Brain microvascular endothelial cell (primary cell): ENCODE data around the gene COL4A1.

Experiments
- DNase-seq: peaks from one replicate; pipeline ENCODE4 v3.0.0-alpha.2; 2020
- H3K27ac ChIP-seq: fragments of 250-450 bp; sonication (Bioruptor Pico); 2 replicates; pipeline ENCODE4 v1.5.1; 2020; ENCODE audit warnings: mild to moderate bottlenecking, moderate library complexity
- H3K27me3 ChIP-seq: fragments of 250-450 bp; sonication (Bioruptor Pico); replicated peaks from 2 replicates; pipeline ENCODE4 v1.5.1; 2020; ENCODE audit warnings: mild to moderate bottlenecking
- H3K36me3 ChIP-seq: fragments of 250-450 bp; sonication (Bioruptor Pico); replicated peaks from 2 replicates; pipeline ENCODE4 v1.5.1; 2020; ENCODE audit warnings: mild to moderate bottlenecking
- H3K4me3 ChIP-seq: 2 replicates; pipeline ENCODE4 v1.5.1; 2011; ENCODE audit warnings: low read depth, mild to moderate bottlenecking, control low read depth, low read length, moderate library complexity
- CTCF ChIP-seq: IDR thresholded peaks from 2 replicates; pipeline ENCODE4 v1.5.1; 2011; ENCODE audit warnings: low read depth, mild to moderate bottlenecking, moderate library complexity, low read length, control low read depth, inconsistent platforms; ENCODE audit errors: missing control alignments
- in situ Hi-C: cut with HindIII; loops from 2 replicates; pipeline ENCODE4 v1.10.0; 2017; ENCODE audit warnings: low sequenced_read_pairs, low pct_ligation_motif_present

The COL4A1 gene

GRCh38 chr13:110135977-110136597 lies 170.9 kb downstream of the COL4A1 start:
- Histone ChIP-seq H3K27ac (no peak overlapping the region), H3K36me3 (no peaks in the 10 kb centered on the region), H3K4me3 (no peak overlapping the region), H3K27me3 (no peaks in the 10 kb centered on the region)
- DNase-seq: no peak
- TF ChIP-seq CTCF: no peak
- in situ Hi-C loops: no loop called here

- peak; percentile 65 for DNase-seq
- Histone ChIP-seq H3K4me3 (no peak overlapping the region), H3K36me3 (no peaks in the 10 kb centered on the region), H3K27me3 (no peaks in the 10 kb centered on the region), H3K27ac (no peak overlapping the region)
- in situ Hi-C loops: no loop called here
- no peak for TF ChIP-seq CTCF
Measured at GRCh38 chr13:110134801-110135200, 172.2 kb downstream of the COL4A1 start.

- Histone ChIP-seq H3K27me3 (no peaks in the 10 kb centered on the region), H3K36me3 (no peaks in the 10 kb centered on the region), H3K4me3 (no peak overlapping the region), H3K27ac (no peak overlapping the region)
- DNase-seq: no peak
- in situ Hi-C loops: no loop called here
- no peak for TF ChIP-seq CTCF
Measured at GRCh38 chr13:110133425-110134235, 173.3 kb downstream of the COL4A1 start.

GRCh38 chr13:110132225-110132982 lies 174.6 kb downstream of the COL4A1 start:
- DNase-seq: no peak
- Histone ChIP-seq H3K4me3 (no peak overlapping the region), H3K27me3 (no peaks in the 10 kb centered on the region), H3K27ac (no peak overlapping the region), H3K36me3 (no peaks in the 10 kb centered on the region)
- no peak for TF ChIP-seq CTCF
- in situ Hi-C loops: no loop called here

DNA sequence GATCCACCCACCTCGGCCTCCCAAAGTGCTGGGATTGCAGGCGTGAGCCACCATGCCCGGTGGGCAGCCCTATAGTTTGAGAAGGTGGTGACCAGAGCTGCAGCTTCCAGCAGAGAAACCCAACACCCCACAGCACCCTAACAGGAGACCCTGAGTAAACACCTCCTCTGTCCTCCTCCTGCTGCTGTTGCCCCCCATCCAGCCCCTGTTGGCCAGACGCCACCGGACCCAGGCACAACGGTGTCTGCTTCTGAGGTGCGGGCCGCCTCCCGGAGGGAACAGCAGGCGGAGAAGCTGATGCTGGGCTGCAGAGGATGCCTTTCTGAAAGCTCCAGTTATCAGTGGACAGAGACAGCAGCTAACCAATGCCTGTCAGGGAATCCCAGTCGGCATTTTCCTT lies 175.5 kb downstream of the COL4A1 start:
- DNase-seq: no peak
- in situ Hi-C loops: no loop called here
- TF ChIP-seq CTCF: no peak

More for the DNA sequence above, 175.5 kb downstream of the COL4A1 start:
- Histone ChIP-seq H3K27me3 (no peaks in the 10 kb centered on the region), H3K27ac (no peak overlapping the region), H3K36me3 (no peaks in the 10 kb centered on the region), H3K4me3 (no peak overlapping the region)
